GM19463 (cell line): ENCODE measurements around the gene SLCO6A1.
"Not testable (repeated sequence)": the region's sequence is repeated elsewhere in the genome, so short reads cannot be mapped to it uniquely, and the experiment has no call there.

ENCODE experiments used
- ATAC-seq: cut with Tn5 transposase; IDR thresholded peaks from one replicate; pipeline ENCODE4 v1.9.1; 2021; ENCODE audit warnings: mild to moderate bottlenecking, moderate library complexity; ENCODE audit not compliant: unreplicated experiment

The SLCO6A1 gene

GRCh38 chr5:102498271-102499034 lies at the start of gene SLCO6A1:
TSS of gene SLCO6A1 (minus strand) at chr5:102499001. CDS start at chr5:102498844, 157 bp downstream.
- no peak for ATAC-seq

- ATAC-seq: no peak
Measured at GRCh38 chr5:102547141-102548035, 48.6 kb upstream of the SLCO6A1 start.

- ATAC-seq: peak; percentile 88
Measured at GRCh38 chr5:102545175-102545574, 46.4 kb upstream of the SLCO6A1 start.

GRCh38 chr5:102542057-102542456 lies 43.3 kb upstream of the SLCO6A1 start:
- no peak for ATAC-seq

- no peak for ATAC-seq
Measured at GRCh38 chr5:102539996-102540728, 41.4 kb upstream of the SLCO6A1 start.

GRCh38 chr5:102539562-102539961 lies 40.8 kb upstream of the SLCO6A1 start:
- no peak for ATAC-seq

- ATAC-seq: no peak
Measured at GRCh38 chr5:102537011-102537410, 38.2 kb upstream of the SLCO6A1 start.

GRCh38 chr5:102536323-102536928 lies 37.6 kb upstream of the SLCO6A1 start:
- ATAC-seq: no peak

GRCh38 chr5:102532123-102532522 lies 33.3 kb upstream of the SLCO6A1 start:
- ATAC-seq: no peak

- peak; percentile 79 for ATAC-seq
Measured at GRCh38 chr5:102531506-102531905, 32.7 kb upstream of the SLCO6A1 start.

GRCh38 chr5:102529447-102529846 lies 30.6 kb upstream of the SLCO6A1 start:
- ATAC-seq: no peak

- no peak for ATAC-seq
Measured at GRCh38 chr5:102529031-102529430, 30.2 kb upstream of the SLCO6A1 start.

- no peak for ATAC-seq
Measured at GRCh38 chr5:102528600-102528999, 29.8 kb upstream of the SLCO6A1 start.

GRCh38 chr5:102527547-102527946 lies 28.7 kb upstream of the SLCO6A1 start:
- ATAC-seq: no peak

- peak; percentile 100 for ATAC-seq
Measured at GRCh38 chr5:102523541-102524175, 24.9 kb upstream of the SLCO6A1 start.

- ATAC-seq: no peak
Measured at GRCh38 chr5:102511666-102512065, 12.9 kb upstream of the SLCO6A1 start.

- ATAC-seq: not testable (repeated sequence)
Measured at GRCh38 chr5:102491261-102491914, 7.4 kb downstream of the SLCO6A1 start.

- ATAC-seq: no peak
Measured at GRCh38 chr5:102483736-102484135, 15.1 kb downstream of the SLCO6A1 start.

- ATAC-seq: no peak
Measured at GRCh38 chr5:102481054-102481715, 17.6 kb downstream of the SLCO6A1 start.
